ENCODE data around the gene MYH10. TPM values are rescaled to one million over a fixed set of nuclear protein-coding genes. Genes with fewer than 3 reads are reported as not detected.

MYH10 gene
- total RNA-seq, 1 experiment from 2014 or later, result 251 TPM

DNA sequence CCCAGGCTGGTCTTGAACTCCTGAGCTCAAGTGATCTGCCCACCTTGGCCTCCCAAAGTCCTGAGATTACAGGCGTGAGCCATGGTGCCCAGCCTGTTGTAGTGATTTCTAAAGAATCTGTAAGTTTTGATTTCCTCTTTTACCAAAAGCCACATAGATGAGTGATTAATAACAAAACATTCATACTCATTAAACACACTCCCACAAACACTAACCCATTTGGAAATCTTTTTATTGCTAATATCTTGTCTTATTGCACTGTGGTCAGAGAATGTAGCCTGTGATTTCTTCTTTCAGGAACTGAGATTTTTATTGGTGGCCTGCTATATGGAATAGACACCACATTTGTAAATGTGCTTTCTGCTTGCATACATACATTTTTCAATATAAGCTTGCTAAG, 31.6 kb downstream of the MYH10 start:
- H4K20me1 ChIP-seq (ENCODE audit: control insufficient read depth, insufficient read depth, insufficient read length), result no peaks in the 10 kb centered on the region
- DNase-seq, result no peak
- H3K4ac ChIP-seq (ENCODE audit: low read depth, low read length), result no peak overlapping the region
- no peak overlapping the region for H2BK15ac ChIP-seq (ENCODE audit: low read depth, low read length)
- H2BK5ac ChIP-seq (ENCODE audit: insufficient read length, low read length), result no peak overlapping the region
- H3K79me2 ChIP-seq (ENCODE audit: insufficient read depth, low read length), result peaks cover 5% of the 10 kb centered on the region; the same call in 1 of the 2 replicates
- Mint-ChIP-seq H3K4me1 (peaks cover 8 to 14% of the 10 kb centered on the region in 2 experiments; a peak in 3 of 4 replicates), H3K4me3 (no peak overlapping the region), H3K36me3 (ENCODE audit: insufficient read depth in 1 of 3, low read depth in 3 of 3) (peaks cover 5 to 33% (median 29%) of the 10 kb centered on the region in 3 experiments; a peak in 6 of 7 replicates), H3K27me3 (ENCODE audit: low read depth) (no peaks in the 10 kb centered on the region), H3K9me3 (no peaks in the 10 kb centered on the region), H3K27ac (no peak overlapping the region)
- H3K23me2 ChIP-seq (ENCODE audit: insufficient read length, low read depth, low read length, poor library complexity, severe bottlenecking), result no peaks in the 10 kb centered on the region
- H2BK12ac ChIP-seq (ENCODE audit: insufficient read length, low read depth, low read length), result no peak overlapping the region
- no peak overlapping the region for H4K5ac ChIP-seq (ENCODE audit: insufficient read length, low read depth, low read length)
- H3K14ac ChIP-seq (ENCODE audit: insufficient read depth, low read length), result no peak overlapping the region
- no peaks in the 10 kb centered on the region for H3K9me3 ChIP-seq (ENCODE audit: control insufficient read depth, low read depth, low read length)
- no peaks in the 10 kb centered on the region; the same call in 1 of the 2 replicates for H3K4me1 ChIP-seq (ENCODE audit: insufficient read depth, low read length)
- H3K23ac ChIP-seq (ENCODE audit: insufficient read length, low read depth, low read length), result no peak overlapping the region
- H4K91ac ChIP-seq (ENCODE audit: insufficient read length, low read depth, low read length), result no peak overlapping the region
- H3K27ac ChIP-seq (ENCODE audit: insufficient read length, low read depth, low read length), result no peak overlapping the region
- H2BK20ac ChIP-seq (ENCODE audit: low read depth, low read length, poor library complexity, severe bottlenecking), result no peak overlapping the region
- no peak overlapping the region for H3K4me2 ChIP-seq (ENCODE audit: insufficient read depth, insufficient read length, low read length)
- no CpG with 5 or more reads among the region's 1 CpG for WGBS (ENCODE audit: extremely low coverage, insufficient read length, low lambda C conversion rate)
- no peak for TF ChIP-seq CTCF (conservative IDR thresholded peaks at IDR 0.05)
- no peaks in the 10 kb centered on the region for H3K27me3 ChIP-seq (ENCODE audit: insufficient read depth, low read length)
- H3K56ac ChIP-seq (ENCODE audit: insufficient read length, low read depth, low read length), result no peak overlapping the region
- H3K79me1 ChIP-seq (ENCODE audit: insufficient read depth, low read depth, low read length, poor library complexity, severe bottlenecking), result peaks cover 3% of the 10 kb centered on the region
- no peak overlapping the region for H3K9ac ChIP-seq (ENCODE audit: extremely low read depth, insufficient read length, low read length)
- H4K8ac ChIP-seq (replicated peaks; ENCODE audit: insufficient read length, low read depth, low read length), result no peak overlapping the region
- no peak overlapping the region for H3K18ac ChIP-seq (ENCODE audit: insufficient read length, low read depth, low read length)
- no peak overlapping the region for H3T11ph ChIP-seq (ENCODE audit: low read length)
- H2AK5ac ChIP-seq (ENCODE audit: insufficient read length, low read length), result no peak overlapping the region
- no peak overlapping the region for H2BK120ac ChIP-seq (ENCODE audit: low read depth, low read length, poor library complexity, severe bottlenecking)
- no peak overlapping the region for H2AFZ ChIP-seq (ENCODE audit: low read length)
